ENCODE data around the gene CCDC68. TPM values are rescaled to one million over a fixed set of nuclear protein-coding genes. Genes with fewer than 3 reads are reported as not detected.

Gene CCDC68
- total and polyA plus RNA-seq, 2 of the 4 experiments (the other 2 are of a cell fraction), result 0.46 to 0.54 TPM

DNA sequence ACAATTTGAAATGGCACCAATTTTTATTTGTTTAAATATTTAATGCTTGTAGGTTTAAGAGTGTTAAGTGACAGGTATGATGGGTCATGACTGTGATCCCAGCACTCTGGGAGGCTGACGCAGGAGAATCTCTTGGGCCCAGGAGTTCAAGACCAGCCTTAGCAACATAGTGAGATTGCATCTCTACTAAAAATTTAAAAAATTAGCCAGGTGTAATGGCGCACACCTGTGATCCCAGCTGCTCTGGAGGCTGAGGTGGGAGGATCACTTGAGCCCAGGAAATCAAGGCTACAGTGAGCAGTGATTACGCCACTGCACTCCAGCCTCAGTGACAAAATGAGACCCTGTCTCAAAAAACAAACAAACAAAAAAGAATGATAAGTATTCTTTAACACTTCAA, 43.0 kb upstream of the CCDC68 start:
- Histone ChIP-seq H3K56ac (ENCODE audit: extremely low read depth, insufficient read depth, low read length) (no peak overlapping the region), H4K20me1 (ENCODE audit: insufficient read depth, low read length) (no peaks in the 10 kb centered on the region), H4K8ac (ENCODE audit: low read depth in 2 of 2, low read length in 2 of 2) (no peak overlapping the region), H2AK5ac (ENCODE audit: low read depth, low read length) (no peak overlapping the region), H3K27ac (ENCODE audit: insufficient read depth, low read length) (no peak overlapping the region), H3K4me1 (ENCODE audit: control insufficient read depth, insufficient read depth, low read length) (no peaks in the 10 kb centered on the region), H2AFZ (replicated peaks; ENCODE audit: low read length, poor library complexity) (no peak overlapping the region), H3K9ac (ENCODE audit: low read depth, low read length) (no peak overlapping the region), H3K9me3 (ENCODE audit: control insufficient read depth, insufficient read depth, low read length) (no peaks in the 10 kb centered on the region), H2BK5ac (ENCODE audit: low read depth, low read length, poor library complexity, severe bottlenecking) (no peak overlapping the region), H2AK9ac (replicated peaks; ENCODE audit: low read depth, low read length, poor library complexity) (no peak overlapping the region), H4K5ac (ENCODE audit: low read depth, low read length) (no peak overlapping the region), H3K14ac (replicated peaks; ENCODE audit: low read depth, low read length) (no peak overlapping the region), H2BK15ac (ENCODE audit: low read depth, low read length) (no peak overlapping the region), H3K27me3 (ENCODE audit: control insufficient read depth, insufficient read depth, low read length) (peaks cover 7% of the 10 kb centered on the region), H3K4me3 (ENCODE audit: insufficient read depth, low read depth, low read length) (no peak overlapping the region), H2BK20ac (ENCODE audit: low read depth, low read length) (no peak overlapping the region), H3K23ac (ENCODE audit: low read depth, low read length) (no peak overlapping the region), H2BK120ac (ENCODE audit: low read depth, low read length) (no peak overlapping the region), H4K91ac (ENCODE audit: insufficient read depth, low read depth, low read length) (no peak overlapping the region), H3K79me1 (ENCODE audit: low read depth in 1 of 2, low read length in 2 of 2) (no peaks in the 10 kb centered on the region), H3K36me3 (ENCODE audit: control insufficient read depth, insufficient read depth, low read length) (no peaks in the 10 kb centered on the region), H3K4ac (ENCODE audit: low read depth, low read length) (no peak overlapping the region), H3K18ac (ENCODE audit: low read depth, low read length) (no peak overlapping the region), H3K4me2 (ENCODE audit: low read depth, low read length) (no peak overlapping the region), H3K9me1 (ENCODE audit: insufficient read depth, low read length) (no peaks in the 10 kb centered on the region)
- intact Hi-C loops (cut with micrococcal nuclease) (no loop called here), dilution Hi-C loops (cut with HindIII; ENCODE audit: low sequenced_read_pairs, unreplicated experiment) (no loop called here), in situ Hi-C loops (cut with MboI; ENCODE audit: low sequenced_read_pairs) (no loop called here)
- 60% methylated on average over 1 of the region's 3 CpGs; no CpG with 5 or more reads in 1 of the 2 experiments for WGBS, 2 experiments (ENCODE audit: extremely low coverage in 2 of 2, insufficient read length in 1 of 2)
- POLR2A ChIA-PET (ENCODE audit: unreplicated experiment), result no interaction called here
- CTCF ChIA-PET, result no interaction called here
- ATAC-seq (ENCODE audit: low read depth), result no peak
- DNase-seq, result no peak
- no peak for TF ChIP-seq NFE2L2 (IDR thresholded peaks at IDR 0.05; ENCODE audit: low read depth, low read length)
- TF ChIP-seq MXI1 (IDR thresholded peaks at IDR 0.05; ENCODE audit: borderline replicate concordance, low read depth, low read length), result no peak
- no peak for TF ChIP-seq RCOR1 (IDR thresholded peaks at IDR 0.05; ENCODE audit: insufficient replicate concordance, low read length)
- TF ChIP-seq RFX5 (IDR thresholded peaks at IDR 0.05; ENCODE audit: low read depth, low read length), result no peak
- TF ChIP-seq, protein P1, sequence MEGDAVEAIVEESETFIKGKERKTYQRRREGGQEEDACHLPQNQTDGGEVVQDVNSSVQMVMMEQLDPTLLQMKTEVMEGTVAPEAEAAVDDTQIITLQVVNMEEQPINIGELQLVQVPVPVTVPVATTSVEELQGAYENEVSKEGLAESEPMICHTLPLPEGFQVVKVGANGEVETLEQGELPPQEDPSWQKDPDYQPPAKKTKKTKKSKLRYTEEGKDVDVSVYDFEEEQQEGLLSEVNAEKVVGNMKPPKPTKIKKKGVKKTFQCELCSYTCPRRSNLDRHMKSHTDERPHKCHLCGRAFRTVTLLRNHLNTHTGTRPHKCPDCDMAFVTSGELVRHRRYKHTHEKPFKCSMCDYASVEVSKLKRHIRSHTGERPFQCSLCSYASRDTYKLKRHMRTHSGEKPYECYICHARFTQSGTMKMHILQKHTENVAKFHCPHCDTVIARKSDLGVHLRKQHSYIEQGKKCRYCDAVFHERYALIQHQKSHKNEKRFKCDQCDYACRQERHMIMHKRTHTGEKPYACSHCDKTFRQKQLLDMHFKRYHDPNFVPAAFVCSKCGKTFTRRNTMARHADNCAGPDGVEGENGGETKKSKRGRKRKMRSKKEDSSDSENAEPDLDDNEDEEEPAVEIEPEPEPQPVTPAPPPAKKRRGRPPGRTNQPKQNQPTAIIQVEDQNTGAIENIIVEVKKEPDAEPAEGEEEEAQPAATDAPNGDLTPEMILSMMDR (conservative IDR thresholded peaks at IDR 0.05; ENCODE audit: low read depth, low read length), result no peak
- no peak for TF ChIP-seq CEBPB (IDR thresholded peaks at IDR 0.05; ENCODE audit: low read depth, low read length)
- no peak for TF ChIP-seq BHLHE40 (IDR thresholded peaks at IDR 0.05; ENCODE audit: low read depth, low read length)
- TF ChIP-seq, protein P2, sequence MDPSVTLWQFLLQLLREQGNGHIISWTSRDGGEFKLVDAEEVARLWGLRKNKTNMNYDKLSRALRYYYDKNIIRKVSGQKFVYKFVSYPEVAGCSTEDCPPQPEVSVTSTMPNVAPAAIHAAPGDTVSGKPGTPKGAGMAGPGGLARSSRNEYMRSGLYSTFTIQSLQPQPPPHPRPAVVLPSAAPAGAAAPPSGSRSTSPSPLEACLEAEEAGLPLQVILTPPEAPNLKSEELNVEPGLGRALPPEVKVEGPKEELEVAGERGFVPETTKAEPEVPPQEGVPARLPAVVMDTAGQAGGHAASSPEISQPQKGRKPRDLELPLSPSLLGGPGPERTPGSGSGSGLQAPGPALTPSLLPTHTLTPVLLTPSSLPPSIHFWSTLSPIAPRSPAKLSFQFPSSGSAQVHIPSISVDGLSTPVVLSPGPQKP (IDR thresholded peaks at IDR 0.05; ENCODE audit: borderline replicate concordance, low read depth, low read length), result no peak
- TF ChIP-seq RAD21 (IDR thresholded peaks at IDR 0.05; ENCODE audit: low read length), result no peak
- no peak for TF ChIP-seq POLR2A (IDR thresholded peaks at IDR 0.05; ENCODE audit: low read depth, low read length)
- TF ChIP-seq FOS (IDR thresholded peaks at IDR 0.05; ENCODE audit: low read depth, low read length), result no peak
- no peak for TF ChIP-seq SMC3 (IDR thresholded peaks at IDR 0.05; ENCODE audit: low read depth, low read length)
- no peak for TF ChIP-seq MAFK (IDR thresholded peaks at IDR 0.05; ENCODE audit: low read depth, low read length)
- TF ChIP-seq, protein P3, sequence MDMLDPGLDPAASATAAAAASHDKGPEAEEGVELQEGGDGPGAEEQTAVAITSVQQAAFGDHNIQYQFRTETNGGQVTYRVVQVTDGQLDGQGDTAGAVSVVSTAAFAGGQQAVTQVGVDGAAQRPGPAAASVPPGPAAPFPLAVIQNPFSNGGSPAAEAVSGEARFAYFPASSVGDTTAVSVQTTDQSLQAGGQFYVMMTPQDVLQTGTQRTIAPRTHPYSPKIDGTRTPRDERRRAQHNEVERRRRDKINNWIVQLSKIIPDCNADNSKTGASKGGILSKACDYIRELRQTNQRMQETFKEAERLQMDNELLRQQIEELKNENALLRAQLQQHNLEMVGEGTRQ (IDR thresholded peaks at IDR 0.05; ENCODE audit: low read depth, low read length), result no peak
- no TSS peak for BruUV-seq (replicated peaks)

All from IMR-90 (cell line).